ENCODE measurements around the gene PRDM16.

The PRDM16 gene

GRCh38 chr1:3267550-3268270, 198.7 kb downstream of the PRDM16 start:
- TF ChIP-seq CTCF (IDR thresholded peaks at IDR 0.05; ENCODE audit: insufficient read depth, low read length, poor library complexity, severe bottlenecking): no peak
- DNase-seq (ENCODE audit: extremely low read depth, insufficient read length): no peak
- Histone ChIP-seq H3K27me3 (replicated peaks; ENCODE audit: control insufficient read depth, insufficient read depth, low read length) (no peaks in the 10 kb centered on the region), H3K4me3 (replicated peaks; ENCODE audit: low read depth, low read length) (no peak overlapping the region), H3K36me3 (ENCODE audit: control insufficient read depth, insufficient read depth, low read length) (no peaks in the 10 kb centered on the region)

GRCh38 chr1:3268281-3268680, 199.3 kb downstream of the PRDM16 start:
- H3K4me3 ChIP-seq (replicated peaks; ENCODE audit: low read depth, low read length): no peak overlapping the region
- DNase-seq (ENCODE audit: extremely low read depth, insufficient read length): no peak
- no peaks in the 10 kb centered on the region for H3K36me3 ChIP-seq (ENCODE audit: control insufficient read depth, insufficient read depth, low read length)
- no peaks in the 10 kb centered on the region for H3K27me3 ChIP-seq (replicated peaks; ENCODE audit: control insufficient read depth, insufficient read depth, low read length)
- TF ChIP-seq CTCF (IDR thresholded peaks at IDR 0.05; ENCODE audit: insufficient read depth, low read length, poor library complexity, severe bottlenecking): no peak

- no peak for DNase-seq (ENCODE audit: extremely low read depth, insufficient read length)
- H3K27me3 ChIP-seq (replicated peaks; ENCODE audit: control insufficient read depth, insufficient read depth, low read length): no peaks in the 10 kb centered on the region
- H3K4me3 ChIP-seq (replicated peaks; ENCODE audit: low read depth, low read length): no peak overlapping the region
- no peaks in the 10 kb centered on the region for H3K36me3 ChIP-seq (ENCODE audit: control insufficient read depth, insufficient read depth, low read length)
- TF ChIP-seq CTCF (IDR thresholded peaks at IDR 0.05; ENCODE audit: insufficient read depth, low read length, poor library complexity, severe bottlenecking): no peak
Measured at GRCh38 chr1:3270403-3271245, 201.6 kb downstream of the PRDM16 start.

GRCh38 chr1:3271866-3272265, 202.9 kb downstream of the PRDM16 start:
- no peak for DNase-seq (ENCODE audit: extremely low read depth, insufficient read length)
- H3K4me3 ChIP-seq (replicated peaks; ENCODE audit: low read depth, low read length): no peak overlapping the region
- no peaks in the 10 kb centered on the region for H3K36me3 ChIP-seq (ENCODE audit: control insufficient read depth, insufficient read depth, low read length)
- no peak for TF ChIP-seq CTCF (IDR thresholded peaks at IDR 0.05; ENCODE audit: insufficient read depth, low read length, poor library complexity, severe bottlenecking)
- H3K27me3 ChIP-seq (replicated peaks; ENCODE audit: control insufficient read depth, insufficient read depth, low read length): no peaks in the 10 kb centered on the region

- no peak for TF ChIP-seq CTCF (IDR thresholded peaks at IDR 0.05; ENCODE audit: insufficient read depth, low read length, poor library complexity, severe bottlenecking)
- Histone ChIP-seq H3K27me3 (replicated peaks; ENCODE audit: control insufficient read depth, insufficient read depth, low read length) (no peaks in the 10 kb centered on the region), H3K4me3 (replicated peaks; ENCODE audit: low read depth, low read length) (no peak overlapping the region), H3K36me3 (ENCODE audit: control insufficient read depth, insufficient read depth, low read length) (no peaks in the 10 kb centered on the region)
- DNase-seq (ENCODE audit: extremely low read depth, insufficient read length): no peak
Measured at GRCh38 chr1:3272321-3273045, 203.5 kb downstream of the PRDM16 start.

All from GM06990 (cell line).